Prostate gland (tissue), 2 donors: ENCODE results near the gene PSMA8. TPM values are rescaled to one million over a fixed set of nuclear protein-coding genes. Genes with fewer than 3 reads are reported as not detected.

Source experiments
- DNase-seq: peaks from one replicate; pipeline ENCODE4 v3.0.0-alpha.2; 2019; ENCODE audit warnings: low spot score
- H3K27ac ChIP-seq, 2 donors: fragments of 200-600 bp; sonication (generic); 2 replicates each; pipeline ENCODE4 v1.5.1; 2017 to 2019
- H3K27me3 ChIP-seq: fragments of 200-600 bp; sonication (generic); replicated peaks from 2 replicates; pipeline ENCODE4 v1.5.1; 2019; ENCODE audit not compliant: insufficient read depth
- H3K36me3 ChIP-seq, 2 donors: fragments of 200-600 bp; sonication (generic); 1 replicate in 1 of 2; 2 replicates in 1 of 2; pipeline versions ENCODE4 v1.5.1 to v1.8.1; 2017 to 2019
- H3K4me1 ChIP-seq: fragments of 200-600 bp; sonication (generic); replicated peaks from 2 replicates; pipeline ENCODE4 v1.5.1; 2019
- H3K4me3 ChIP-seq, 2 donors: fragments of 200-600 bp; sonication (generic); 2 replicates each; pipeline ENCODE4 v1.5.1; 2017 to 2019
- H3K9me3 ChIP-seq: fragments of 200-600 bp; sonication (generic); 2 replicates; pipeline ENCODE4 v1.5.1; 2017
- POLR2A ChIP-seq: fragments of 450-650 bp; IDR thresholded peaks from one replicate; pipeline ENCODE4 v1.6.1; 2016; ENCODE audit warnings: antibody characterized with exemption, mild to moderate bottlenecking
- POLR2AphosphoS5 ChIP-seq: sonication (generic); formaldehyde crosslinking; IDR thresholded peaks from one replicate; pipeline ENCODE4 v1.6.1; 2017; ENCODE audit warnings: antibody characterized with exemption
- WGBS: methylation state at CpG from one replicate; pipeline ENCODE4 v1.1.5; 2018; 5-methylcytosine and 5-hydroxymethylcytosine counted together
- intact Hi-C: fragments of 100-400 bp; cut with DNase I; formaldehyde crosslinking; loops from one replicate; pipeline ENCODE4 v1.14.2; 2022
- total RNA-seq, 2 donors: library from RNA; depleted of rRNA; stranded (reverse); fragments of >200 nt; gene quantifications; one replicate each; pipeline ENCODE4 v1.1.0, GENCODE V29; 2016
- TF ChIP-seq, protein P1 (sequence below), 4 experiments: fragments of 200-600 bp in 2 of 4; fragments of 450-650 bp in 2 of 4; sonication (generic) in 2 of 4; IDR thresholded peaks; 1 replicate in 3 of 4; 2 replicates in 1 of 4; pipeline ENCODE4 v1.5.1; 2016 to 2019; ENCODE audit warnings: antibody characterized with exemption in 4 of 4, mild to moderate bottlenecking in 2 of 4, moderate library complexity in 2 of 4

The PSMA8 gene
- total RNA-seq, 2 donors from 2014 or later, result 2.9 TPM; not detected in 1

GRCh38 chr18:26208977-26209376 is 75.3 kb downstream of the PSMA8 start:
- Histone ChIP-seq H3K4me1 (no peaks in the 10 kb centered on the region), H3K27me3 (no peaks in the 10 kb centered on the region), H3K27ac (no peak overlapping the region), H3K4me3 (no peak overlapping the region), H3K9me3 (no peaks in the 10 kb centered on the region), H3K36me3 (no peaks in the 10 kb centered on the region)
- no peak for DNase-seq
- WGBS, result 57% methylated on average over 2 of the region's 2 CpGs
- intact Hi-C loops, result no loop called here
- TF ChIP-seq POLR2A, result no peak
- TF ChIP-seq, protein P1, sequence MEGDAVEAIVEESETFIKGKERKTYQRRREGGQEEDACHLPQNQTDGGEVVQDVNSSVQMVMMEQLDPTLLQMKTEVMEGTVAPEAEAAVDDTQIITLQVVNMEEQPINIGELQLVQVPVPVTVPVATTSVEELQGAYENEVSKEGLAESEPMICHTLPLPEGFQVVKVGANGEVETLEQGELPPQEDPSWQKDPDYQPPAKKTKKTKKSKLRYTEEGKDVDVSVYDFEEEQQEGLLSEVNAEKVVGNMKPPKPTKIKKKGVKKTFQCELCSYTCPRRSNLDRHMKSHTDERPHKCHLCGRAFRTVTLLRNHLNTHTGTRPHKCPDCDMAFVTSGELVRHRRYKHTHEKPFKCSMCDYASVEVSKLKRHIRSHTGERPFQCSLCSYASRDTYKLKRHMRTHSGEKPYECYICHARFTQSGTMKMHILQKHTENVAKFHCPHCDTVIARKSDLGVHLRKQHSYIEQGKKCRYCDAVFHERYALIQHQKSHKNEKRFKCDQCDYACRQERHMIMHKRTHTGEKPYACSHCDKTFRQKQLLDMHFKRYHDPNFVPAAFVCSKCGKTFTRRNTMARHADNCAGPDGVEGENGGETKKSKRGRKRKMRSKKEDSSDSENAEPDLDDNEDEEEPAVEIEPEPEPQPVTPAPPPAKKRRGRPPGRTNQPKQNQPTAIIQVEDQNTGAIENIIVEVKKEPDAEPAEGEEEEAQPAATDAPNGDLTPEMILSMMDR (IDR thresholded peaks at IDR 0.05), result no peak

DNA sequence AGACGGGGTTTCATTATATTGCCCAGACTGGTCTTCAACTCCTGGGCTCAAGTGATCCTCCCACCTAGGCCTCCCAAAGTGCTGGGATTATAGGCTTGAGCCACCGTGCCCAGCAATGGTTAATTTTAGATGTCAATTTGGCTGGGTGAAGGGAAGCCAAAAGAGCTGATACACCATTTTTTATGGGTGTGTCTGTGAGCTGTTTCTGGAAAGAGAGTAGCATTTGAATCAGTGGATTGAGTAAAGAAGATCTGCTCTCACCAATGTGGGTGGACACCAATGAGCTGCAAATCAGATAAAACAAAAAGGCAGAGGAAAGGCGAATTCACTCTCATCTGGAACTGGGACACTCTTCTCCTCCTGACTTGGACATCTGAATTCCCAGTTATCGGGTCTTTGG is 76.5 kb downstream of the PSMA8 start:
- 92% methylated on average over 4 of the region's 4 CpGs for WGBS
- no peak for DNase-seq
- no peak for TF ChIP-seq POLR2A
- TF ChIP-seq, protein P1 (IDR thresholded peaks at IDR 0.05), result no peak
- TF ChIP-seq POLR2AphosphoS5, result no peak

GRCh38 chr18:26215247-26215970 is 81.7 kb downstream of the PSMA8 start:
- Histone ChIP-seq H3K27ac (no peak overlapping the region), H3K9me3 (no peaks in the 10 kb centered on the region), H3K4me3 (no peak overlapping the region), H3K27me3 (no peaks in the 10 kb centered on the region), H3K4me1 (no peaks in the 10 kb centered on the region), H3K36me3 (no peaks in the 10 kb centered on the region)
- TF ChIP-seq, protein P1 (IDR thresholded peaks at IDR 0.05), result no peak
- TF ChIP-seq POLR2AphosphoS5 (no peak), POLR2A (no peak)
- WGBS, result 35% methylated on average over 7 of the region's 7 CpGs
- DNase-seq, result no peak
- intact Hi-C loops, result no loop called here

More for the DNA sequence above, 76.5 kb downstream of the PSMA8 start:
- H3K27ac ChIP-seq, result no peak overlapping the region
- no peaks in the 10 kb centered on the region for H3K9me3 ChIP-seq
- H3K27me3 ChIP-seq, result no peaks in the 10 kb centered on the region
- no peaks in the 10 kb centered on the region for H3K36me3 ChIP-seq
- intact Hi-C loops, result no loop called here
- H3K4me3 ChIP-seq, result no peak overlapping the region
- H3K4me1 ChIP-seq, result no peaks in the 10 kb centered on the region

- Histone ChIP-seq H3K27me3 (no peaks in the 10 kb centered on the region), H3K9me3 (no peaks in the 10 kb centered on the region), H3K4me1 (peaks cover 4% of the 10 kb centered on the region), H3K4me3 (no peak overlapping the region), H3K27ac (no peak overlapping the region), H3K36me3 (no peaks in the 10 kb centered on the region)
- WGBS, result 73% methylated on average over 7 of the region's 7 CpGs
- intact Hi-C loops, result loop anchor here (10.0 kb wide), 1 partner anchor 320 kb away; the partner anchor contains the start of gene KCTD1
- TF ChIP-seq, protein P1 (IDR thresholded peaks at IDR 0.05), result no peak
- no peak for TF ChIP-seq POLR2AphosphoS5
- no peak for TF ChIP-seq POLR2A
- DNase-seq, result no peak
Measured at GRCh38 chr18:26225022-26225693, 91.5 kb downstream of the PSMA8 start.
